Tibial artery (tissue), 4 donors: Measurements from ENCODE around the gene UGT1A5.

Experiments
- DNase-seq, 2 donors: peaks; one replicate each; pipeline ENCODE4 v3.0.0-alpha.2; 2019
- H3K27ac ChIP-seq, 2 donors: fragments of 200-600 bp; sonication (generic) in 1 of 2; 1 replicate in 1 of 2; 2 replicates in 1 of 2; pipeline ENCODE4 v1.5.1; 2018 to 2019; ENCODE audit warnings: mild to moderate bottlenecking in 1 of 2
- H3K27me3 ChIP-seq, 2 donors: fragments of 200-600 bp; sonication (generic) in 1 of 2; one replicate each; pipeline versions ENCODE4 v1.5.1 to v1.6.0; 2016 to 2019
- H3K36me3 ChIP-seq, 3 donors: fragments of 200-600 bp; sonication (generic) in 2 of 3; one replicate each; pipeline ENCODE4 v1.5.1; 2016 to 2019; ENCODE audit warnings: mild to moderate bottlenecking in 2 of 3
- H3K4me1 ChIP-seq, 4 donors: fragments of 200-600 bp; sonication (generic) in 2 of 4; 1 replicate in 3 of 4; 2 replicates in 1 of 4; pipeline ENCODE4 v1.5.1; 2016 to 2019
- H3K4me3 ChIP-seq, 2 donors: fragments of 200-600 bp; sonication (generic) in 1 of 2; 1 replicate in 1 of 2; 2 replicates in 1 of 2; pipeline ENCODE4 v1.5.1; 2018 to 2019; ENCODE audit warnings: mild to moderate bottlenecking in 2 of 2
- H3K9me3 ChIP-seq, 3 donors: fragments of 200-600 bp; sonication (generic) in 1 of 3; one replicate each; pipeline ENCODE4 v1.5.1; 2016 to 2019
- CTCF ChIP-seq, 2 experiments: fragments of 200-600 bp in 1 of 2; fragments of 450-650 bp in 1 of 2; IDR thresholded peaks; one replicate each; pipeline ENCODE4 v1.5.1; 2017 to 2019; ENCODE audit warnings: antibody characterized with exemption in 2 of 2, mild to moderate bottlenecking in 1 of 2, moderate library complexity in 1 of 2
- intact Hi-C: fragments of 100-400 bp; cut with DNase I; formaldehyde crosslinking; loops from one replicate; pipeline ENCODE4 v1.15.0; 2023; ENCODE audit warnings: low total_unique reads

UGT1A5 gene

DNA sequence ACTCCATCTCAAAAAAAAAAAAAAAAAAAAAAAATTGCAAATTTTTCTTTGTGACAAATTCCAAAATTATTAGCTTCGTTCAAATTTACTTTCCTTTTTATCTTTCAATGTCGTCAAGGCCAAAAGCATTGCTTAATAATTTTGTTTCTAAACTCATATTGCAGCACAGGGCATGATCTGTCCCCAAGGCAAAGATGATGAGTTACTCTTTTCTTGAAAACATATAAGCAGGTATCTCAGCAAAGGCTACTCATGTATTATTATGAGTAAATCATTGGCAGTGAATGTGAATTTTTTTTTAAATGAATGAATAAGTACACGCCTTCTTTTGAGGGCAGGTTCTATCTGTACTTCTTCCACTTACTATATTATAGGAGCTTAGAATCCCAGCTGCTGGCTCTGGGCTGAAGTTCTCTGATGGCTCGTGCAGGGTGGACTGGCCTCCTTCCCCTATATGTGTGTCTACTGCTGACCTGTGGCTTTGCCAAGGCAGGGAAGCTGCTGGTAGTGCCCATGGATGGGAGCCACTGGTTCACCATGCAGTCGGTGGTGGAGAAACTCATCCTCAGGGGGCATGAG lies 31.1 kb upstream of the UGT1A5 start, which contains the start of gene UGT1A7:
UGT1A7 (plus strand) TSS at position 381 of the 579 bp plus-strand sequence; CDS start at position 418, 37 bp downstream.
- no peaks in the 10 kb centered on the region for H3K27me3 ChIP-seq
- DNase-seq: no peak
- TF ChIP-seq CTCF (IDR thresholded peaks at IDR 0.05): no peak
- H3K9me3 ChIP-seq: no peaks in the 10 kb centered on the region
- H3K4me1 ChIP-seq: no peaks in the 10 kb centered on the region
- no peak within 1 kb of the TSS for H3K4me3 ChIP-seq
- no peak within 1 kb of the TSS for H3K27ac ChIP-seq
- H3K36me3 ChIP-seq: no peaks in the 10 kb centered on the region
- intact Hi-C loops: no loop called here

GRCh38 chr2:233684640-233685039 lies 28.1 kb upstream of the UGT1A5 start:
- no peak overlapping the region for H3K27ac ChIP-seq

DNA sequence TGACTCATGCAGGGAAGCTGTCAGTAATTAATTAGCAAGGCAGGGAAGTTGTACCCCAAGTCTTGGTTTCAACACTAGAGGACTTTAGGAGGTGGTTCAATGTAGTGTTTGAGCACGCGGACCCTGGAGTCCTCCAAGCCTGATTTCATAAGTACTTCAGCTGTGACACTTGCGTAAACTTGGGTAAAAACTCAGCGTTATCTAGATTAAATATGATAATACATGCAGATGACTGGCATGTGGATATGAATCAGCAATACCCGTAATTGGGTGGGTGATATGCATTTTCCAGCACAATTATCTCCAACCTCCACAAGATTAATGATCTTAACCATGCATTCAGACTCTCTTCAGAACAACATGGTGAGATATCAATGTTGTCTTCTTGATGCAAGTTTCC lies 25.8 kb upstream of the UGT1A5 start:
- H3K4me3 ChIP-seq: no peak overlapping the region
- H3K27me3 ChIP-seq: no peaks in the 10 kb centered on the region
- intact Hi-C loops: no loop called here
- H3K36me3 ChIP-seq: no peaks in the 10 kb centered on the region
- TF ChIP-seq CTCF (IDR thresholded peaks at IDR 0.05): no peak
- H3K9me3 ChIP-seq: no peaks in the 10 kb centered on the region
- no peak overlapping the region for H3K27ac ChIP-seq
- no peak for DNase-seq
- no peaks in the 10 kb centered on the region for H3K4me1 ChIP-seq

More at GRCh38 chr2:233684640-233685039, 28.1 kb upstream of the UGT1A5 start:
- Histone ChIP-seq H3K4me3 (no peak overlapping the region), H3K4me1 (no peaks in the 10 kb centered on the region), H3K9me3 (no peaks in the 10 kb centered on the region), H3K36me3 (no peaks in the 10 kb centered on the region), H3K27me3 (no peaks in the 10 kb centered on the region)
- intact Hi-C loops: no loop called here
- no peak for TF ChIP-seq CTCF (IDR thresholded peaks at IDR 0.05)
- no peak for DNase-seq

- H3K36me3 ChIP-seq: no peaks in the 10 kb centered on the region
- intact Hi-C loops: no loop called here
- no peak overlapping the region for H3K27ac ChIP-seq
- H3K4me1 ChIP-seq: no peaks in the 10 kb centered on the region
- H3K9me3 ChIP-seq: no peaks in the 10 kb centered on the region
- TF ChIP-seq CTCF (IDR thresholded peaks at IDR 0.05): no peak
- DNase-seq: no peak
- no peak overlapping the region for H3K4me3 ChIP-seq
- no peaks in the 10 kb centered on the region for H3K27me3 ChIP-seq
Observed at GRCh38 chr2:233688341-233688740, 24.4 kb upstream of the UGT1A5 start.

- TF ChIP-seq CTCF (IDR thresholded peaks at IDR 0.05): no peak
- intact Hi-C loops: no loop called here
- H3K9me3 ChIP-seq: no peaks in the 10 kb centered on the region
- no peak overlapping the region for H3K27ac ChIP-seq
- H3K4me3 ChIP-seq: no peak overlapping the region
- no peaks in the 10 kb centered on the region for H3K4me1 ChIP-seq
- no peak for DNase-seq
- no peaks in the 10 kb centered on the region for H3K27me3 ChIP-seq
- H3K36me3 ChIP-seq: no peaks in the 10 kb centered on the region
Observed at GRCh38 chr2:233689031-233689430, 23.7 kb upstream of the UGT1A5 start.

- intact Hi-C loops: no loop called here
- no peaks in the 10 kb centered on the region for H3K9me3 ChIP-seq
- TF ChIP-seq CTCF (IDR thresholded peaks at IDR 0.05): no peak
- DNase-seq: no peak
- H3K4me3 ChIP-seq: no peak overlapping the region
- H3K4me1 ChIP-seq: no peaks in the 10 kb centered on the region
- no peaks in the 10 kb centered on the region for H3K27me3 ChIP-seq
- no peaks in the 10 kb centered on the region for H3K36me3 ChIP-seq
- H3K27ac ChIP-seq: no peak overlapping the region
Observed at GRCh38 chr2:233689501-233689900, 23.2 kb upstream of the UGT1A5 start.
